Loucy (cell line): ENCODE data around the gene RFNG.

ENCODE experiments used
- CTCF ChIP-seq: fragments of 200-600 bp; sonication (generic); conservative IDR thresholded peaks from 2 replicates; pipeline ENCODE4 v1.5.1; 2014; ENCODE audit warnings: mild to moderate bottlenecking, antibody characterized with exemption, low read length
- EZH2phosphoT487 ChIP-seq: fragments of 200-600 bp; IDR thresholded peaks from 2 replicates; pipeline ENCODE4 v1.6.1; 2018; ENCODE audit warnings: antibody characterized with exemption, mild to moderate bottlenecking, moderate library complexity, borderline replicate concordance

- TF ChIP-seq CTCF (no peak), EZH2phosphoT487 (no peak)
Measured at GRCh38 chr17:82055023-82055964, 3.7 kb upstream of the RFNG start.
